K562 (cell line): ENCODE data around the gene SH3BGRL2. TPM values are rescaled to one million over a fixed set of nuclear protein-coding genes. Genes with fewer than 3 reads are reported as not detected.
A peak's percentile ranks its signal among the peaks of the same experiment; 100 is the strongest.

Source experiments
- ATAC-seq: fragments of 200-7000 bp; cut with Tn5 transposase; 3 replicates; pipeline ENCODE4 v1.9.1; 2020; ENCODE audit warnings: moderate library complexity
- BruUV-seq: library from RNA; stranded (reverse); fragments of 400-500 nt; replicated peaks from 2 replicates; lab custom pipeline; 2021; lab: Mats Ljungman, UMichigan
- CTCF ChIA-PET: fragments of 300-600 bp; formaldehyde crosslinking; extraction: SDS; loops from one replicate; lab custom pipeline; 2021; ENCODE audit warnings: low intra/inter-chr PET ratio; lab: Yijun Ruan, JAX
- POLR2A ChIA-PET: fragments of 300-600, 350-650 bp; sonication (Branson Sonifier 250); formaldehyde crosslinking; extraction: SDS; loops from one replicate; lab custom pipeline; 2021; ENCODE audit warnings: antibody characterized with exemption, inconsistent platforms; lab: Yijun Ruan, JAX
- DNase-seq, 4 experiments: peaks; one replicate each; pipeline versions ENCODE4 v3.0.0 to v3.0.0-alpha.2; 2011 to 2018; ENCODE audit warnings: low spot score in 3 of 4, mixed read lengths in 3 of 4; ENCODE audit errors: extremely low read depth in 1 of 4
- FAIRE-seq: peaks from 2 replicates; lab custom pipeline; 2011; peaks lifted over from hg19 to GRCh38; lab: Jason Lieb, UNC
- H2AFZ ChIP-seq: 2 replicates; pipeline ENCODE4 v1.6.0; 2011; ENCODE audit warnings: low read depth, low read length, control low read depth, inconsistent platforms
- H3K27ac ChIP-seq: fragments of 200-600 bp; 3 replicates; pipeline ENCODE4 v1.8.0; 2011; ENCODE audit warnings: low read depth, mild to moderate bottlenecking, control low read depth, inconsistent platforms, low read length, moderate library complexity, mixed read lengths; ENCODE audit errors: extremely low read depth
- H3K27me3 ChIP-seq, 2 experiments: fragments of 300-600 bp in 1 of 2; 2 replicates in 1 of 2; 3 replicates in 1 of 2; pipeline versions ENCODE4 v1.6.0 to v1.8.0; 2011; ENCODE audit warnings: inconsistent platforms in 2 of 2, low read length in 2 of 2, mild to moderate bottlenecking in 1 of 2, mixed read lengths in 1 of 2, moderate library complexity in 1 of 2; ENCODE audit not compliant: control insufficient read depth in 2 of 2, insufficient read depth in 2 of 2
- H3K36me3 ChIP-seq: fragments of 300-600 bp; 3 replicates; pipeline ENCODE4 v1.8.0; 2011; ENCODE audit warnings: mild to moderate bottlenecking, low read length, inconsistent platforms; ENCODE audit not compliant: control insufficient read depth, insufficient read depth
- H3K4me1 ChIP-seq, 2 experiments: fragments of 200-600 bp in 1 of 2; replicated peaks in 1 of 2; 2 replicates in 1 of 2; 3 replicates in 1 of 2; pipeline versions ENCODE4 v1.5.1 to v1.8.0; 2011; ENCODE audit warnings: inconsistent platforms in 2 of 2, low read length in 2 of 2, mild to moderate bottlenecking in 1 of 2, mixed read lengths in 1 of 2, moderate library complexity in 1 of 2; ENCODE audit not compliant: control insufficient read depth in 2 of 2, insufficient read depth in 2 of 2
- H3K4me2 ChIP-seq: 2 replicates; pipeline ENCODE4 v1.6.1; 2011; ENCODE audit warnings: low read length, control low read depth, inconsistent platforms, mixed read lengths; ENCODE audit not compliant: insufficient read depth
- H3K4me3 ChIP-seq: fragments of 200-600 bp; sonication (generic), shearing (Covaris generic); 2 replicates; pipeline ENCODE4 v1.5.1; 2016; ENCODE audit warnings: control low read depth, inconsistent platforms
- H3K79me2 ChIP-seq: fragments of 200-600 bp; 3 replicates; pipeline ENCODE4 v1.8.0; 2011; ENCODE audit warnings: low read length, inconsistent platforms; ENCODE audit not compliant: control insufficient read depth, insufficient read depth
- H3K9ac ChIP-seq, 2 experiments: 2 replicates each; pipeline versions ENCODE4 v1.6.0 to v1.6.1; 2011; ENCODE audit warnings: low read depth in 2 of 2, low read length in 2 of 2, control low read depth in 1 of 2, inconsistent platforms in 1 of 2, mild to moderate bottlenecking in 1 of 2, mixed read lengths in 1 of 2; ENCODE audit not compliant: insufficient read depth in 1 of 2
- H3K9me1 ChIP-seq: one replicate; pipeline ENCODE4 v1.6.0; 2011; ENCODE audit warnings: inconsistent platforms, mild to moderate bottlenecking, low read length, moderate library complexity; ENCODE audit not compliant: control insufficient read depth, insufficient read depth
- H3K9me3 ChIP-seq: replicated peaks from 2 replicates; pipeline ENCODE4 v1.5.1; 2011; ENCODE audit warnings: low read depth, low read length, inconsistent platforms; ENCODE audit not compliant: control insufficient read depth, insufficient read depth
- H4K20me1 ChIP-seq: replicated peaks from 2 replicates; pipeline ENCODE4 v1.6.1; 2011; ENCODE audit warnings: low read length, inconsistent platforms, mixed read lengths; ENCODE audit not compliant: control insufficient read depth, insufficient read depth
- ATF3 ChIP-seq, 2 experiments: fragments of 450-650 bp in 1 of 2; sonication (generic) in 1 of 2; formaldehyde crosslinking in 1 of 2; IDR thresholded peaks in 1 of 2; conservative IDR thresholded peaks in 1 of 2; 2 replicates each; pipeline versions ENCODE4 v1.6.1 to v1.8.1; 2016 to 2023; ENCODE audit warnings: mild to moderate bottlenecking in 2 of 2, moderate library complexity in 2 of 2, inconsistent platforms in 1 of 2, missing genetic modification reagents in 1 of 2
- CUX1 ChIP-seq: fragments of 200-800 bp; sonication (Bioruptor generic); IDR thresholded peaks from 2 replicates; pipeline ENCODE4 v1.6.1; 2016; ENCODE audit warnings: missing genetic modification characterization, missing compliant biosample characterization
- EP400 ChIP-seq: fragments of 450-650 bp; IDR thresholded peaks from 2 replicates; pipeline ENCODE4 v1.6.1; 2017; ENCODE audit warnings: antibody characterized with exemption, mild to moderate bottlenecking, moderate library complexity
- EWSR1 ChIP-seq: fragments of 450-650 bp; IDR thresholded peaks from 2 replicates; pipeline ENCODE4 v1.6.1; 2018; ENCODE audit warnings: borderline replicate concordance, mild to moderate bottlenecking, low read depth, moderate library complexity; ENCODE audit not compliant: partially characterized antibody
- HES1 ChIP-seq: fragments of 450-650 bp; IDR thresholded peaks from 2 replicates; pipeline ENCODE4 v1.6.1; 2016; ENCODE audit warnings: low read depth, mild to moderate bottlenecking, moderate library complexity
- KHSRP ChIP-seq: fragments of 450-650 bp; IDR thresholded peaks from 2 replicates; pipeline ENCODE4 v1.6.1; 2017
- NFIC ChIP-seq: fragments of 450-650 bp; IDR thresholded peaks from 2 replicates; pipeline ENCODE4 v1.6.1; 2017; ENCODE audit warnings: mild to moderate bottlenecking, inconsistent platforms
- PHF8 ChIP-seq: fragments of 200-600 bp; sonication (generic); IDR thresholded peaks from 2 replicates; pipeline ENCODE4 v1.6.1; 2012; ENCODE audit warnings: mixed run types, mild to moderate bottlenecking, inconsistent platforms, low read length, moderate library complexity, borderline replicate concordance
- SIN3B ChIP-seq: fragments of 450-650 bp; IDR thresholded peaks from 2 replicates; pipeline ENCODE4 v1.6.1; 2017; ENCODE audit warnings: low read depth, mild to moderate bottlenecking, moderate library complexity
- U2AF2 ChIP-seq: fragments of 200-400 bp; formaldehyde crosslinking; optimal IDR thresholded peaks from 2 replicates; pipeline ENCODE3; 2017; ENCODE audit warnings: low read depth, mild to moderate bottlenecking, low read length
- ZNF507 ChIP-seq: conservative IDR thresholded peaks from 2 replicates; pipeline ENCODE4 v1.6.1; 2017; ENCODE audit warnings: missing genetic modification characterization, missing compliant biosample characterization
- WGBS: fragments of 100-300 bp; shearing (Covaris generic); methylation state at CpG from one replicate; pipeline ENCODE4 v1.1.6; 2016; ENCODE audit warnings: low coverage, mixed read lengths; ENCODE audit not compliant: insufficient coverage; ENCODE audit errors: missing lambda C conversion rate; 5-methylcytosine and 5-hydroxymethylcytosine counted together
- in situ Hi-C: fragments of 300-500 bp; cut with MboI; formaldehyde crosslinking; loops from 4 replicates; pipeline ENCODE4 v1.15.0; 2018; ENCODE audit warnings: inconsistent platforms, mixed read lengths
- intact Hi-C: fragments of 100-400 bp; cut with micrococcal nuclease; formaldehyde crosslinking; loops from 2 replicates; pipeline ENCODE4 v1.14.2; 2022
- polyA plus RNA-seq, 8 experiments: library from polyadenylated mRNA; depleted of rRNA in 4 of 8; stranded (reverse) in 5 of 8; unstranded in 3 of 8; fragments of >200 nt; fragmentation: Nextera tagmentation in 2 of 8; fragmentation: Illumina TruSeq in 1 of 8; extraction: Ambion mirVana in 2 of 8; extraction: Trizol in 1 of 8; gene quantifications; 2 replicates each; pipeline versions ENCODE4 v1.2.1 to v1.2.3, GENCODE V29; 2011 to 2014; ENCODE audit warnings: inconsistent platforms in 1 of 8, missing spikeins in 1 of 8
- total RNA-seq, 7 experiments: library from RNA; depleted of rRNA in 6 of 7; stranded (reverse); fragments of >200 nt in 6 of 7; fragmentation: Illumina TruSeq in 2 of 7; extraction: Trizol in 2 of 7; gene quantifications; 2 replicates each; pipeline versions ENCODE4 v1.2.1 to v1.2.3, GENCODE V29; 2011 to 2021; ENCODE audit warnings: low replicate concordance in 1 of 7
- TF ChIP-seq, protein P1 (sequence below): fragments of 450-650 bp; IDR thresholded peaks from 2 replicates; pipeline ENCODE4 v1.6.1; 2016; ENCODE audit warnings: antibody characterized with exemption

The SH3BGRL2 gene
- total and polyA plus RNA-seq, 9 of the 15 experiments (the other 6 are each of a cell fraction or from before 2014, with no cell fraction given), result 4.4 to 12.1 (median 7.3) TPM

DNA sequence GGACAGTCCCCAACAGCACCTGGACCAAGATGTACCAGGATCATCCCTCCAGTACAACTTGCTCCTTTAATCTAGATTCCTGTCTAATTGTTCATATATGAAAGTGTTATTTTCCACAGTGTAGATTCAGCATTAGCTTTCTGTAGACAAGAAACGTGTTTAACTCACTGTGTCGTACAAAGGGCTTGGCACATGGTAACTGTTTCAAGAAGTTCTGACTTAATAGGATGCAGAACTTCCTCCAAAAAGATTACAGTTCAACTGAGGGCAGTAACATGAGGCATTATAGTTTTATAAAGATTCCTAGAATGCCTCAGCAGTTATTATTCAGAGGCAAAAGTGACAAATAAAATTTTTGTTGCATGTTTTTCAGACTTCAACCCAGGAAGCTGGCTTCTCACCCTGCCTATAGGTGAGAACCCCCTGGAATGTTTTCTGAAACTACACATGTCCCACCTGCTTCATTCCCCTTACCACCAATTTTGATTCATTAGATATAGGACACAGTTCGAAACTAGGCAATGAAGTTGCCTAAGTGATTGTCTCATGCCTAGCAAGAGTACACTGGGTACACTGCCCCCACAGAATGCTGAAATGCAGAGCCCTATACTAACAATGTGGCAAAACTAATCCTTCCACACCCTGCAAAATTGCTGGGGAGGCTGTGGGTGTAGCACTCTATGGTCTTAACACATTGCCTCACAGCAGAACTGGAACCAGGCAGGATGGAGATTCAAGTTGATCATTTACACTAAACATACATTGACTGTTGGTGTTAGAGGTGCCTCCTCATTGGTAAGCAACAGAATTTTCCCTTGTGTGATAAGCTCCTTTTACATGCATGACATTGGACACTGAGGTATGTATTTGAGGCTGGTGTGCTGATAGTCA is 22.6 kb upstream of the SH3BGRL2 start:
- in situ Hi-C loops, result no loop called here
- no peak for TF ChIP-seq EP400
- TF ChIP-seq NFIC, result no peak
- TF ChIP-seq PHF8, result no peak
- TF ChIP-seq HES1, result no peak
- TF ChIP-seq KHSRP, result no peak
- no peak for TF ChIP-seq SIN3B
- no peak for TF ChIP-seq EWSR1
- TF ChIP-seq, protein P1, sequence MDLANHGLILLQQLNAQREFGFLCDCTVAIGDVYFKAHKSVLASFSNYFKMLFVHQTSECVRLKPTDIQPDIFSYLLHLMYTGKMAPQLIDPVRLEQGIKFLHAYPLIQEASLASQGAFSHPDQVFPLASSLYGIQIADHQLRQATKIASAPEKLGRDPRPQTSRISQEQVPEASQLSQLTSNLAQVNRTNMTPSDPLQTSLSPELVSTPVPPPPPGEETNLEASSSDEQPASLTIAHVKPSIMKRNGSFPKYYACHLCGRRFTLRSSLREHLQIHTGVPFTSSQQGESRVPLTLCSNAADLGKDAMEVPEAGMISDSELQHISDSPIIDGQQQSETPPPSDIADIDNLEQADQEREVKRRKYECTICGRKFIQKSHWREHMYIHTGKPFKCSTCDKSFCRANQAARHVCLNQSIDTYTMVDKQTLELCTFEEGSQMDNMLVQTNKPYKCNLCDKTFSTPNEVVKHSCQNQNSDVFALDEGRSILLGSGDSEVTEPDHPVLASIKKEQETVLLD, result no peak
- no peak for TF ChIP-seq ZNF507
- no peak for TF ChIP-seq CUX1
- TF ChIP-seq U2AF2, result no peak
- no peak for TF ChIP-seq ATF3 (IDR thresholded peaks at IDR 0.05)
- TF ChIP-seq ATF3 (CRISPR knock-in tag; conservative IDR thresholded peaks at IDR 0.05), result no peak

More for the DNA sequence above, 22.6 kb upstream of the SH3BGRL2 start:
- 82% methylated on average over 3 of the region's 3 CpGs for WGBS
- Histone ChIP-seq H3K27ac (no peak overlapping the region), H3K9me1 (no peaks in the 10 kb centered on the region), H3K79me2 (no peaks in the 10 kb centered on the region), H3K4me1 (peaks cover 0 to 33% of the 10 kb centered on the region in 2 experiments; a peak in 3 of 5 replicates), H3K27me3 (no peaks in the 10 kb centered on the region), H3K4me3 (no peak overlapping the region), H3K4me2 (peak overlapping the region; percentile 3; the same call in 1 of the 2 replicates), H2AFZ (no peak overlapping the region), H3K9me3 (no peaks in the 10 kb centered on the region), H4K20me1 (no peaks in the 10 kb centered on the region), H3K36me3 (no peaks in the 10 kb centered on the region), H3K9ac (no peak overlapping the region)
- BruUV-seq, result no TSS peak
- ChIA-PET CTCF (no interaction called here), POLR2A (interaction anchor here (0.7 kb wide), 1 partner anchor 57 kb away, joined by 3 read pairs; no protein-coding TSS in a partner anchor)
- DNase-seq, result no peak
- no peak for FAIRE-seq
- intact Hi-C loops, result no loop called here
- no peak for ATAC-seq
